Measurements from ENCODE around the gene RPS10.
"Not testable (repeated sequence)": the region's sequence is repeated elsewhere in the genome, so short reads cannot be mapped to it uniquely, and the experiment has no call there.

Gene RPS10

GRCh38 chr6:34447910-34448309 lies 22.0 kb upstream of the RPS10 start:
- DNase-seq (ENCODE audit: low read depth) = no peak

GRCh38 chr6:34447386-34447785 lies 21.5 kb upstream of the RPS10 start:
- DNase-seq (ENCODE audit: low read depth) = no peak

- DNase-seq (ENCODE audit: low read depth) = no peak
These were observed 19.5 kb upstream of the RPS10 start for GRCh38 chr6:34445313-34445860.

GRCh38 chr6:34441526-34441925 lies 15.7 kb upstream of the RPS10 start:
- DNase-seq (ENCODE audit: low read depth) = no peak

- no peak for DNase-seq (ENCODE audit: low read depth)
These were observed 13.6 kb upstream of the RPS10 start for GRCh38 chr6:34439442-34439841.

GRCh38 chr6:34438705-34439104 lies 12.8 kb upstream of the RPS10 start:
- no peak for DNase-seq (ENCODE audit: low read depth)

- no peak for DNase-seq (ENCODE audit: low read depth)
These were observed 11.7 kb upstream of the RPS10 start for GRCh38 chr6:34437644-34437970.

- no peak for DNase-seq (ENCODE audit: low read depth)
These were observed 11.2 kb upstream of the RPS10 start for GRCh38 chr6:34436803-34437643.

- no peak for DNase-seq (ENCODE audit: low read depth)
These were observed 10.0 kb upstream of the RPS10 start for GRCh38 chr6:34435916-34436315.

- no peak for DNase-seq (ENCODE audit: low read depth)
These were observed 754 bp downstream of the RPS10 start for GRCh38 chr6:34425132-34425497.

- DNase-seq (ENCODE audit: low read depth) = no peak
These were observed 1.4 kb downstream of the RPS10 start for GRCh38 chr6:34424200-34425131.

GRCh38 chr6:34423254-34423653 lies 2.6 kb downstream of the RPS10 start:
- no peak for DNase-seq (ENCODE audit: low read depth)

- no peak for DNase-seq (ENCODE audit: low read depth)
These were observed 7.5 kb downstream of the RPS10 start for GRCh38 chr6:34418367-34418766.

GRCh38 chr6:34416877-34417371 lies 8.9 kb downstream of the RPS10 start:
- DNase-seq (ENCODE audit: low read depth) = no peak

GRCh38 chr6:34414999-34415858 lies 10.6 kb downstream of the RPS10 start:
- no peak for DNase-seq (ENCODE audit: low read depth)

- no peak for DNase-seq (ENCODE audit: low read depth)
These were observed 13.1 kb downstream of the RPS10 start for GRCh38 chr6:34412643-34413214.

- no peak for DNase-seq (ENCODE audit: low read depth)
These were observed 13.9 kb downstream of the RPS10 start for GRCh38 chr6:34412016-34412415.

GRCh38 chr6:34407915-34408314 lies 18.0 kb downstream of the RPS10 start:
- DNase-seq (ENCODE audit: low read depth) = not testable (repeated sequence)

GRCh38 chr6:34396518-34396917 lies 29.4 kb downstream of the RPS10 start:
- DNase-seq (ENCODE audit: low read depth) = no peak

- no peak for DNase-seq (ENCODE audit: low read depth)
These were observed 31.9 kb downstream of the RPS10 start for GRCh38 chr6:34393966-34394305.

GRCh38 chr6:34393191-34393965 lies 32.5 kb downstream of the RPS10 start:
- DNase-seq (ENCODE audit: low read depth) = no peak
